Osteocyte (in vitro differentiated cells): ENCODE results near the gene EPS8. TPM values are rescaled to one million over a fixed set of nuclear protein-coding genes. Genes with fewer than 3 reads are reported as not detected.

Experiments
- DNase-seq: peaks from one replicate; pipeline ENCODE4 v3.0.0; 2021; ENCODE audit warnings: mixed read lengths; ENCODE audit not compliant: unreplicated experiment; ENCODE audit errors: extremely low spot score
- H3K27ac Mint-ChIP-seq: one replicate; pipeline ENCODE4 v1.8.0; 2021; ENCODE audit warnings: mild to moderate bottlenecking, mixed read lengths; ENCODE audit not compliant: unreplicated experiment
- H3K27me3 Mint-ChIP-seq: one replicate; pipeline ENCODE4 v1.8.0; 2021; ENCODE audit warnings: mixed read lengths; ENCODE audit not compliant: unreplicated experiment
- H3K36me3 Mint-ChIP-seq: one replicate; pipeline ENCODE4 v1.8.0; 2021; ENCODE audit warnings: mixed read lengths; ENCODE audit not compliant: unreplicated experiment
- H3K4me1 Mint-ChIP-seq: one replicate; pipeline ENCODE4 v1.8.0; 2021; ENCODE audit warnings: mixed read lengths; ENCODE audit not compliant: unreplicated experiment
- H3K4me3 Mint-ChIP-seq: one replicate; pipeline ENCODE4 v1.8.0; 2021; ENCODE audit warnings: mild to moderate bottlenecking, moderate library complexity, mixed read lengths; ENCODE audit not compliant: unreplicated experiment
- H3K9me3 Mint-ChIP-seq: one replicate; pipeline ENCODE4 v1.8.0; 2021; ENCODE audit warnings: mixed read lengths; ENCODE audit not compliant: unreplicated experiment
- total RNA-seq: library from RNA; stranded (reverse); gene quantifications from 2 replicates; pipeline ENCODE4 v1.2.1, GENCODE V29; 2021
- TF ChIP-seq, protein P1 (sequence below): fragments of 200-600 bp; sonication (generic); IDR thresholded peaks from 2 replicates; pipeline ENCODE4 v1.5.0; 2021; ENCODE audit warnings: antibody characterized with exemption, mild to moderate bottlenecking, moderate library complexity

Gene EPS8
- total RNA-seq, 1 donor from 2014 or later: 308 TPM

DNA sequence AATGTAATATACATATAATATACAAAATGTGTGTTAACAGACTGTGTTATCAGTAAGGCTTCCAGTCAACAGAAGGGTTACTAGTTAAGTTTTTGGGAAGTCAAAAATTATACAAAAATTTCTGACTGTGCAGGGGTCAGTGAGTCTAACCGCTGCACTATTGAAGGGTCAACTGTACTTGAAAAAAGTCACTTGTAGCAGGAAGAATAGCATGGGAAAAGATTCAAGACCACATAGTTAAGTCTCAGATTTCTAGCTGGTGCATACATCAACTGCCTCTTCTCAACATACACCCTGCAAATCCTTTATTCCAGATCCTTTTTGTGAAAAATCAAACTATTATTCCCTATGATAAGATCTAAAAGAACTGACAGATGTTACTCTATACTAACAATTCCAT, 5.9 kb downstream of the EPS8 start:
- H3K27ac Mint-ChIP-seq: peak overlapping the region; percentile 91
- peak overlapping the region; percentile 73 for H3K4me3 Mint-ChIP-seq
- no peaks in the 10 kb centered on the region for H3K27me3 Mint-ChIP-seq
- TF ChIP-seq, protein P1, sequence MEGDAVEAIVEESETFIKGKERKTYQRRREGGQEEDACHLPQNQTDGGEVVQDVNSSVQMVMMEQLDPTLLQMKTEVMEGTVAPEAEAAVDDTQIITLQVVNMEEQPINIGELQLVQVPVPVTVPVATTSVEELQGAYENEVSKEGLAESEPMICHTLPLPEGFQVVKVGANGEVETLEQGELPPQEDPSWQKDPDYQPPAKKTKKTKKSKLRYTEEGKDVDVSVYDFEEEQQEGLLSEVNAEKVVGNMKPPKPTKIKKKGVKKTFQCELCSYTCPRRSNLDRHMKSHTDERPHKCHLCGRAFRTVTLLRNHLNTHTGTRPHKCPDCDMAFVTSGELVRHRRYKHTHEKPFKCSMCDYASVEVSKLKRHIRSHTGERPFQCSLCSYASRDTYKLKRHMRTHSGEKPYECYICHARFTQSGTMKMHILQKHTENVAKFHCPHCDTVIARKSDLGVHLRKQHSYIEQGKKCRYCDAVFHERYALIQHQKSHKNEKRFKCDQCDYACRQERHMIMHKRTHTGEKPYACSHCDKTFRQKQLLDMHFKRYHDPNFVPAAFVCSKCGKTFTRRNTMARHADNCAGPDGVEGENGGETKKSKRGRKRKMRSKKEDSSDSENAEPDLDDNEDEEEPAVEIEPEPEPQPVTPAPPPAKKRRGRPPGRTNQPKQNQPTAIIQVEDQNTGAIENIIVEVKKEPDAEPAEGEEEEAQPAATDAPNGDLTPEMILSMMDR: no peak
- DNase-seq: no peak
- H3K36me3 Mint-ChIP-seq: peaks cover 34% of the 10 kb centered on the region
- H3K4me1 Mint-ChIP-seq: peaks cover 72% of the 10 kb centered on the region
- no peaks in the 10 kb centered on the region for H3K9me3 Mint-ChIP-seq

DNA sequence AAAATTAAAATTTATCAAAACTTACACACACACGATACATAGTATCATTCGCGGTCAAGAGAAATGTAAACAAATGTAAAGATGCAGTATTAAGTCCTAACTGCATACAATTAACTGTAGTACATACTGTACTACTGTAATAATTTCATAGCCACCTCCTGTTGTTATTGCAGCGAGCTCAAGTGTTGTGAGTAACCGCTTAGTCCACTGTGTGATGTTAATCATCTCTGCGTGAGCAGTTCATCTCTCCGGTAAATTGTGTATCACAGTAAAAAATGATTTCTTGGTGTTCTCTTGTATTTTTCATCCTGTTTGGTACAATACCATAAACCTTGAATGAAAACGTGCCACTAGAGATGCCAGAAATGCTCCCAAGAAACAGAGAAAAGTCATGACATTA, 6.5 kb downstream of the EPS8 start:
- H3K9me3 Mint-ChIP-seq: no peaks in the 10 kb centered on the region
- H3K4me3 Mint-ChIP-seq: peak overlapping the region; percentile 73
- no peak for DNase-seq
- peak overlapping the region; percentile 91 for H3K27ac Mint-ChIP-seq
- H3K36me3 Mint-ChIP-seq: peaks cover 32% of the 10 kb centered on the region
- H3K4me1 Mint-ChIP-seq: peaks cover 78% of the 10 kb centered on the region
- TF ChIP-seq, protein P1: no peak
- H3K27me3 Mint-ChIP-seq: no peaks in the 10 kb centered on the region

DNA sequence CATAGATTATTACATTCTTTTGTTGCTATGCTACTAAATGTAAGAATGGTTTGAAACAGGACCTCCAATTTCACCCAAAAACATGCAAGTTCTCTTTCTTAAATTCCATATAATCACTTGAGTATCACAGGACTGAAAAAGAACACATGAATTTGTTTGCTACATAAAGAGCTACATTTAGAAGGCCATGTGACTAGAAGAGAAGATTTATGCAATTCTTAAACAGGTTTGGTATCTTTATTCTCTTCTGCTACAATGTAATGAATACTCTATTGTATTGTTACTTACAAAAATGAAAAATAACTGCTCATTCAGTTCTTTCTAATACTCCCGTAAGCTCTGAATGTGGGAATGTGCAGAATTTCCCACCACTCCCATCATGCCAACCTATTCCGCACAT, 9.3 kb downstream of the EPS8 start:
- peaks cover 19% of the 10 kb centered on the region for H3K36me3 Mint-ChIP-seq
- H3K9me3 Mint-ChIP-seq: no peaks in the 10 kb centered on the region
- peak overlapping the region; percentile 29 for H3K4me3 Mint-ChIP-seq
- no peaks in the 10 kb centered on the region for H3K27me3 Mint-ChIP-seq
- no peak for DNase-seq
- TF ChIP-seq, protein P1: no peak
- peak overlapping the region; percentile 90 for H3K27ac Mint-ChIP-seq
- H3K4me1 Mint-ChIP-seq: peaks cover 94% of the 10 kb centered on the region

DNA sequence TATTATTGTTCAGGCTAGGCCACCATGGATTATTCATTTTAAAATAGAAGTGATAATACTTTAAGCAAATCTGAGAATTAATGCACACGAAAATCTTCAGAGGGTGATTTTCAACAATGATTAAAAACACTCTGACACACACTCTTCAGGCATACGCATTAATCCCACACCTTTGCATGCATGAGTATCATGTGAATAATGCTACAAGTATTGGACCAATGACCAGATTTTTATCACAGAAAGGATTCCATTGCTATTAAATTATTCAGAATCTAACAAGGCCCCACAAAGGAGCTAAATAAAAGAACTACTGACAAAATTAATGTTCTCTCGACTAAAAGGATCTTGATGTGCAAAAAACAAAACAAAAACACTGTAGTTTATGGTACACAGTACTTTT, 11.1 kb downstream of the EPS8 start:
- peaks cover 93% of the 10 kb centered on the region for H3K4me1 Mint-ChIP-seq
- H3K27ac Mint-ChIP-seq: peak overlapping the region; percentile 90
- DNase-seq: no peak
- TF ChIP-seq, protein P1: no peak
- no peaks in the 10 kb centered on the region for H3K27me3 Mint-ChIP-seq
- H3K9me3 Mint-ChIP-seq: no peaks in the 10 kb centered on the region
- H3K4me3 Mint-ChIP-seq: peak overlapping the region; percentile 3
- H3K36me3 Mint-ChIP-seq: peaks cover 9% of the 10 kb centered on the region

DNA sequence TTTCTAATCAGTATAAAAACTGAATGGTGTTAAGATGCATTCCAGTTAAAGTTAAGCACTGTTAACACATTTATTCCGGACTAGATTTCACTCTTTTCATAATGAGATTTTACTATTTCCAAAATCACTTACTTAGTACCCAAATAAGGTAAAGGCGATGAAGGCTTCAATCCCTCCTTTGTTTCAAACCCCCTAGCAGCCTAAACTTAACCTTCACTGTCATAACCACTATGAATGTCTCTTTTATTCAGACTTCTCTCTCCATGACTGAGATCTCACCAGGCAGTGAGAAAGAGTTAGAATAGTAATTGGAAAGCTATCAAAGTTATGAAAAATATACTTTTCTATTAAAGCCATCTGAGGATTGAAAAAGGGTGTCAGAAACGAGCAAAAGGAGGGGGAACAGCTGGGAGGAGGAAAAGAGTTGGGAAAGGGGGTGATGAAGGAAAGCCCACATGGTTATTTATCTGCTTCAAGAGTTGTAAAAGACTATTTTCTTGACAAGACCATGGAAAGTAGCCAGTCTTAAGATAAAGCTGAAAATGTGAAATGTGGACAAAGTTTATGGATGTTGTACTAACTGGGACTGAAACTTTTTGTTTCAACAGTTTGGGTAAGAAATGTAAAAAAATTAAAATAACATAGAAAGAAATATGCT, 11.7 kb downstream of the EPS8 start:
- H3K4me1 Mint-ChIP-seq: peaks cover 94% of the 10 kb centered on the region
- peak overlapping the region; percentile 70 for H3K4me3 Mint-ChIP-seq
- H3K27me3 Mint-ChIP-seq: no peaks in the 10 kb centered on the region

More for the DNA sequence above, 11.7 kb downstream of the EPS8 start:
- Mint-ChIP-seq H3K9me3 (no peaks in the 10 kb centered on the region), H3K36me3 (peaks cover 9% of the 10 kb centered on the region), H3K27ac (peak overlapping the region; percentile 86)
- TF ChIP-seq, protein P1: no peak
- DNase-seq: no peak
